ENCODE measurements around the gene PIEZO1.
A peak's percentile ranks its signal among the peaks of the same experiment; 100 is the strongest.

PIEZO1 gene

DNA sequence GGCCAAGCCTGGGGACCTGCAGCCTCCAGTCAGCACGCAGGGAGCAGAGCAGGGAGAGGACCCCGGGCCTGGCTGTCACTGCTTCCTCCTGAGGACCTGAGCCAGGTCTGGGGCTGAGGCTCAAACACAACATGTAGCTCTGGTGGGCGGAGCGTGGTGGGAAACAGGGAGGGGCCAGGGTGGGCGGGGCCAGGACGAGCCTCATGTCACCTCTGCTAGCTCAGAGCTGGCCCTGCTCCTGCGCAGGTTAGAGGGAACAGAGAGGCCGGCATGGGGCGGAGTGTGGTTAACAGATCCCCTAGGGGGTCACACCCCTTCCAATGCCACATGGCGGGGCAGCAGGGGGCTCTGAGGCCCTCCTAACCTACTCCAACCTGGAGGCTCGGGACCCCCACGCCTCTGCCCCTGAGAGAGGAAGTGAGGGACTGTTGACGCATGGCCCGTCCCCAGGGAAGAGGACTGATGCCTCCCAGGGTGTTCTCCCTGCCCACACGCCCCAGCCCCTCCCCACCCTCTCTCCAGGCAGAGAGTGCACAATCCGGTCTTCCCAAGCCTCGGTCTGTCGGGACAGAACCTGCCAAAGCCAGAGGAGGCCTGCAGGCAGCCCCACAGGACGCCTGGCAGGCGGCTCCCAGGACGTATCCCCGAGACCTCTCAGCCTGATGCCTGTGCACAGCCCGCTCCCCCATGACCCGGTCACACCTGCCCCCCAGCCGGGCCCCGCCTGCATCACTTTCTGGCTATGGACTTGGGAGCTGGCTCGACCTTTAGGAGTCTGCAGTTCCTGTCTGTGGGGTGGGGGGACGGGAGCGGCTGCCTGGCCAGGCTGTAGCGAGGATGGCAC is 15.2 kb downstream of the PIEZO1 start:
- no peak overlapping the region for H3K23ac ChIP-seq (ENCODE audit: low read length)
- H3K79me2 ChIP-seq (ENCODE audit: control insufficient read depth, insufficient read depth, low read length, poor library complexity) = peaks cover 12% of the 10 kb centered on the region
- H3K36me3 ChIP-seq (ENCODE audit: control insufficient read depth in 1 of 2, insufficient read depth in 2 of 2, low read length in 2 of 2) = no peaks in the 10 kb centered on the region
- peak overlapping the region; percentile 31 for H3K4ac ChIP-seq (ENCODE audit: low read depth, low read length)
- H2AK5ac ChIP-seq (ENCODE audit: low read length) = peak overlapping the region; percentile 61
- no peak overlapping the region for H4K12ac ChIP-seq (ENCODE audit: low read depth, low read length)
- H4K91ac ChIP-seq (ENCODE audit: low read depth, low read length) = peak overlapping the region; percentile 25
- H3K9me3 ChIP-seq (ENCODE audit: insufficient read depth, low read depth, low read length) = no peaks in the 10 kb centered on the region
- H2BK12ac ChIP-seq (ENCODE audit: low read length) = peak overlapping the region; percentile 44
- no peak overlapping the region for H2BK5ac ChIP-seq (ENCODE audit: low read depth, low read length, poor library complexity)
- DNase-seq = peak; percentile 69 to 71
- peak overlapping the region; percentile 41 for H4K8ac ChIP-seq (ENCODE audit: low read depth, low read length)
- peak overlapping the region; percentile 23 for H3K4me2 ChIP-seq (ENCODE audit: low read length)
- peak overlapping the region; percentile 47 for H3K14ac ChIP-seq (ENCODE audit: low read length)
- no peak overlapping the region for H3K4me3 ChIP-seq (ENCODE audit: low read depth, low read length)
- no peaks in the 10 kb centered on the region for H3K27me3 ChIP-seq (ENCODE audit: insufficient read depth, low read length)
- H3K27ac ChIP-seq (ENCODE audit: low read depth, low read length) = peak overlapping the region; percentile 38
- peak overlapping the region; percentile 2 for H2BK120ac ChIP-seq (ENCODE audit: insufficient read depth, low read length, poor library complexity)
- H2AFZ ChIP-seq (ENCODE audit: insufficient read depth, low read length, poor library complexity) = no peak overlapping the region
- peaks cover 16% of the 10 kb centered on the region for H3K79me1 ChIP-seq (ENCODE audit: low read length)
- peak overlapping the region; percentile 71 for H3K18ac ChIP-seq (ENCODE audit: low read length)
- peaks cover 77 to 86% of the 10 kb centered on the region in 2 experiments for H3K4me1 ChIP-seq (ENCODE audit: control insufficient read depth in 1 of 2, insufficient read depth in 2 of 2, low read length in 2 of 2)
- H3K9ac ChIP-seq (ENCODE audit: low read length) = no peak overlapping the region
- WGBS (ENCODE audit: extremely low coverage, insufficient coverage, insufficient read length) = no CpG with 5 or more reads among the region's 30 CpGs

DNA sequence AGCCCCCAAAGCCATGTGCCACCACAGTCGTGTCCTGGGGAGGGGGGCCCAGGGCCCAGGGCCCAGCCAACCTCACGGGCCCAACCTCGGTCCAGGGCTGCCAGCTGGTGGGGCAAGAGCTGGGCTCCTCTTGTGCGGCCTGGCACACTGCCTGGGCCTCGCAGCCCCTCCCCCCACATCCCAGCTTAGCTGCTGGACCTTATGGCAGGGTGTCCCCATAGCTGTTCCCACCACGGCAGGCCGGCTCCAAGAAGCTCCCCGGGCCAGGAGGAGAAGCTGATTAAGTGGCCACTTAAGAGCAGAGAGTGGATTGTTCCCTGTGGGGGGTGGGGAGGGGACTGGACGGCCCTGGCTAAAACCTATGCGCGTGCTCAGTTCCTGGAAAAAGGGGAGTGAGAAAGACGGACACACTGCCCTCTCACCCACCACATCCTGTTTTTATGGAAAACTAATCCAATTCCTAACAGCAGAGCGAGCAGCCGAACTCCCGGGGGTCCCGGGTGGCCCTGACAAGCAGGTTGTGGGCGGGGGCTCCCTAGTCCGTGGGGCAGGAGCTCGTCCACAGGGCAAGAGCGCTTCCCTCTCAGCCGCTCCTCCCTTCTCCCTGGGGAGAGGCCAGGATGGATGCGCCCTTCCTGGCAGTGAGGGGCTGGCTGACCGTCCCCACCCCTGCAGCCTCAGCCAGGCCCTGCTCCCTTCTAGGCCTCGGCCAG is 16.8 kb downstream of the PIEZO1 start:
- H3K79me1 ChIP-seq (ENCODE audit: low read length) = peaks cover 24% of the 10 kb centered on the region
- H4K12ac ChIP-seq (ENCODE audit: low read depth, low read length) = no peak overlapping the region
- no CpG with 5 or more reads among the region's 24 CpGs for WGBS (ENCODE audit: extremely low coverage, insufficient coverage, insufficient read length)
- no peak overlapping the region for H2BK120ac ChIP-seq (ENCODE audit: insufficient read depth, low read length, poor library complexity)
- peak overlapping the region; percentile 35 for H3K4ac ChIP-seq (ENCODE audit: low read depth, low read length)
- H3K14ac ChIP-seq (ENCODE audit: low read length) = no peak overlapping the region
- no peaks in the 10 kb centered on the region for H3K27me3 ChIP-seq (ENCODE audit: insufficient read depth, low read length)
- no peaks in the 10 kb centered on the region for H3K36me3 ChIP-seq (ENCODE audit: control insufficient read depth in 1 of 2, insufficient read depth in 2 of 2, low read length in 2 of 2)
- H2BK5ac ChIP-seq (ENCODE audit: low read depth, low read length, poor library complexity) = no peak overlapping the region
- no peak overlapping the region for H4K8ac ChIP-seq (ENCODE audit: low read depth, low read length)
- peak overlapping the region; percentile 34 for H3K18ac ChIP-seq (ENCODE audit: low read length)
- no peak overlapping the region for H3K23ac ChIP-seq (ENCODE audit: low read length)
- H4K91ac ChIP-seq (ENCODE audit: low read depth, low read length) = peak overlapping the region; percentile 16
- no peaks in the 10 kb centered on the region for H3K9me3 ChIP-seq (ENCODE audit: insufficient read depth, low read depth, low read length)
- no peak overlapping the region for H3K9ac ChIP-seq (ENCODE audit: low read length)
- H3K27ac ChIP-seq (ENCODE audit: low read depth, low read length) = no peak overlapping the region
- H3K4me2 ChIP-seq (ENCODE audit: low read length) = no peak overlapping the region
- peak overlapping the region; percentile 1 for H3K4me3 ChIP-seq (ENCODE audit: low read depth, low read length)
- H2AFZ ChIP-seq (ENCODE audit: insufficient read depth, low read length, poor library complexity) = no peak overlapping the region
- no peak for DNase-seq
- peaks cover 78 to 85% of the 10 kb centered on the region in 2 experiments for H3K4me1 ChIP-seq (ENCODE audit: control insufficient read depth in 1 of 2, insufficient read depth in 2 of 2, low read length in 2 of 2)
- H3K79me2 ChIP-seq (ENCODE audit: control insufficient read depth, insufficient read depth, low read length, poor library complexity) = peaks cover 12% of the 10 kb centered on the region
- H2AK5ac ChIP-seq (ENCODE audit: low read length) = no peak overlapping the region
- H2BK12ac ChIP-seq (ENCODE audit: low read length) = no peak overlapping the region

DNA sequence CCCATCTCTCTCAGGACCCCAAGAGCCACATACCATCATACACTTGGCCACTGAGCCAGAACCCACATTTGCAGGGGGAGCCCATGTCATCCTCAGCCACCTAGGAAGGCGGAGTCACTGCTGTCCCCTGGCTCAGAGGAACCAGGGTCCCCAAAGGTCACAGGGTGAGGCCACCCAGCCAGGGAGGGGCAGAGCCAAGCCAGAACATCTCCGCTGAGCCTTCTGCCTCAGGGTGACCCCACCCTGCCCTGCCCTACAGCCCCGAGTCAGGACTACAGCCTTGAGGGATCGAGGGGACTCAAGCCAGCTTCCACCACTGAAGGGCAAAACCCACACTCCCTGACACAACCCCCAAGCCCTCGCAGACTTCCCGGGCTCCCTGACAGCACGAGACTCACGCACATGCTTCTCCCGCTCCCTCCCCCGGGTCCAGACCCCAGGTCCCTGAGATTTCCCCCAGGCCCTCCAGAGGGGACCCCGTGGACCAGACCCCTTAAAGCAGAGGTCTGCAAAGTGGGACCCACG is 17.4 kb downstream of the PIEZO1 start:
- H3K9ac ChIP-seq (ENCODE audit: low read length) = no peak overlapping the region
- H3K9me3 ChIP-seq (ENCODE audit: insufficient read depth, low read depth, low read length) = no peaks in the 10 kb centered on the region
- peaks cover 79 to 86% of the 10 kb centered on the region in 2 experiments for H3K4me1 ChIP-seq (ENCODE audit: control insufficient read depth in 1 of 2, insufficient read depth in 2 of 2, low read length in 2 of 2)
- peak overlapping the region; percentile 48 for H3K18ac ChIP-seq (ENCODE audit: low read length)
- peaks cover 26% of the 10 kb centered on the region for H3K79me1 ChIP-seq (ENCODE audit: low read length)
- no peak overlapping the region for H3K14ac ChIP-seq (ENCODE audit: low read length)
- no peak overlapping the region for H3K4me2 ChIP-seq (ENCODE audit: low read length)
- WGBS (ENCODE audit: extremely low coverage, insufficient coverage, insufficient read length) = no CpG with 5 or more reads among the region's 12 CpGs
- H2BK5ac ChIP-seq (ENCODE audit: low read depth, low read length, poor library complexity) = no peak overlapping the region
- H2AK5ac ChIP-seq (ENCODE audit: low read length) = peak overlapping the region; percentile 36
- no peak overlapping the region for H3K23ac ChIP-seq (ENCODE audit: low read length)
- H4K91ac ChIP-seq (ENCODE audit: low read depth, low read length) = peak overlapping the region; percentile 16
- H3K4ac ChIP-seq (ENCODE audit: low read depth, low read length) = peak overlapping the region; percentile 35
- H3K36me3 ChIP-seq (ENCODE audit: control insufficient read depth in 1 of 2, insufficient read depth in 2 of 2, low read length in 2 of 2) = peaks cover under 1 to 2% of the 10 kb centered on the region in 2 experiments
- H2BK12ac ChIP-seq (ENCODE audit: low read length) = peak overlapping the region; percentile 12
- H3K27me3 ChIP-seq (ENCODE audit: insufficient read depth, low read length) = no peaks in the 10 kb centered on the region
- no peak overlapping the region for H2BK120ac ChIP-seq (ENCODE audit: insufficient read depth, low read length, poor library complexity)
- no peak overlapping the region for H3K27ac ChIP-seq (ENCODE audit: low read depth, low read length)
- H4K12ac ChIP-seq (ENCODE audit: low read depth, low read length) = no peak overlapping the region
- DNase-seq = no peak
- no peak overlapping the region for H2AFZ ChIP-seq (ENCODE audit: insufficient read depth, low read length, poor library complexity)
- H3K4me3 ChIP-seq (ENCODE audit: low read depth, low read length) = no peak overlapping the region
- H3K79me2 ChIP-seq (ENCODE audit: control insufficient read depth, insufficient read depth, low read length, poor library complexity) = peaks cover 15% of the 10 kb centered on the region
- no peak overlapping the region for H4K8ac ChIP-seq (ENCODE audit: low read depth, low read length)

DNA sequence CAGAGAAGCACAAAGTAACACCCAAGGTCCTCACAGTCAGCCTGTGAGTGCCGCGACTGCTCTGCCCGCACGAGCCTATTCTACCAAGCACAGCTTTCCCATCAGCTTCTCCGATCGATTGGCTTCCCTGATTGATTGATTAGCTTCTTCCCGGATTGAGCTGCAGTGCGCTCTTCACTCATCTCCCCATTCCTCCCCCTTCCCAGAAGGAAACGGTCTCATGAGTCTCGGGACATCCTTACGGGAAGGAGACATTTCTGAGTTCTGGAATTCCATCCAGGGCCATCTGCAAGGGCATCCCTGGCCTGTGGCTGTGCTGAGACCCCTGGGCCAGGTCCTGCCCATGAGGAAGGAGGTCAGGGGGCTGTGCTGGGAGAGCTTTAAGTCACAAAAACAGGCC is 18.0 kb downstream of the PIEZO1 start:
- Histone ChIP-seq H3K36me3 (ENCODE audit: control insufficient read depth in 1 of 2, insufficient read depth in 2 of 2, low read length in 2 of 2) (peaks cover 3 to 5% of the 10 kb centered on the region in 2 experiments), H3K27me3 (ENCODE audit: insufficient read depth, low read length) (no peaks in the 10 kb centered on the region), H3K23ac (ENCODE audit: low read length) (no peak overlapping the region), H3K4ac (ENCODE audit: low read depth, low read length) (no peak overlapping the region), H2BK120ac (ENCODE audit: insufficient read depth, low read length, poor library complexity) (no peak overlapping the region), H4K8ac (ENCODE audit: low read depth, low read length) (no peak overlapping the region), H3K9ac (ENCODE audit: low read length) (no peak overlapping the region), H2BK12ac (ENCODE audit: low read length) (no peak overlapping the region), H3K4me3 (ENCODE audit: low read depth, low read length) (no peak overlapping the region), H3K79me2 (ENCODE audit: control insufficient read depth, insufficient read depth, low read length, poor library complexity) (peaks cover 19% of the 10 kb centered on the region), H3K79me1 (ENCODE audit: low read length) (peaks cover 27% of the 10 kb centered on the region), H2AK5ac (ENCODE audit: low read length) (no peak overlapping the region), H3K18ac (ENCODE audit: low read length) (no peak overlapping the region), H3K14ac (ENCODE audit: low read length) (no peak overlapping the region), H2AFZ (ENCODE audit: insufficient read depth, low read length, poor library complexity) (no peak overlapping the region), H4K91ac (ENCODE audit: low read depth, low read length) (no peak overlapping the region), H2BK5ac (ENCODE audit: low read depth, low read length, poor library complexity) (no peak overlapping the region), H4K12ac (ENCODE audit: low read depth, low read length) (no peak overlapping the region), H3K27ac (ENCODE audit: low read depth, low read length) (no peak overlapping the region), H3K4me2 (ENCODE audit: low read length) (no peak overlapping the region), H3K9me3 (ENCODE audit: insufficient read depth, low read depth, low read length) (no peaks in the 10 kb centered on the region), H3K4me1 (ENCODE audit: control insufficient read depth in 1 of 2, insufficient read depth in 2 of 2, low read length in 2 of 2) (peaks cover 79 to 87% of the 10 kb centered on the region in 2 experiments)
- DNase-seq = no peak
- no CpG with 5 or more reads among the region's 11 CpGs for WGBS (ENCODE audit: extremely low coverage, insufficient coverage, insufficient read length)

Data from trophoblast cell (in vitro differentiated cells and primary cell).